ENCODE results near the gene FBXO44.

FBXO44 gene

GRCh38 chr1:11658542-11658941 is 3.9 kb downstream of the FBXO44 start:
- DNase-seq (ENCODE audit: low spot score), result no peak

- no peak for DNase-seq (ENCODE audit: low spot score)
These were observed 5.1 kb downstream of the FBXO44 start for GRCh38 chr1:11659748-11660147.

- DNase-seq (ENCODE audit: low spot score), result no peak
These were observed 6.4 kb downstream of the FBXO44 start for GRCh38 chr1:11661103-11661502.

- peak; percentile 59 for DNase-seq (ENCODE audit: low spot score)
These were observed 9.8 kb downstream of the FBXO44 start for GRCh38 chr1:11664336-11665065.

- no peak for DNase-seq (ENCODE audit: low spot score)
These were observed 13.8 kb downstream of the FBXO44 start for GRCh38 chr1:11668516-11668915.

- DNase-seq (ENCODE audit: low spot score), result no peak
These were observed 16.1 kb downstream of the FBXO44 start for GRCh38 chr1:11670747-11671146.

GRCh38 chr1:11671205-11671543 is 16.5 kb downstream of the FBXO44 start:
- DNase-seq (ENCODE audit: low spot score), result no peak

- no peak for DNase-seq (ENCODE audit: low spot score)
These were observed 17.0 kb downstream of the FBXO44 start for GRCh38 chr1:11671544-11672286.

GRCh38 chr1:11673089-11673769 is 18.6 kb downstream of the FBXO44 start:
- no peak for DNase-seq (ENCODE audit: low spot score)

GRCh38 chr1:11674488-11674887 is 19.8 kb downstream of the FBXO44 start:
- DNase-seq (ENCODE audit: low spot score), result no peak

- no peak for DNase-seq (ENCODE audit: low spot score)
These were observed 20.6 kb downstream of the FBXO44 start for GRCh38 chr1:11675325-11675724.

GRCh38 chr1:11676386-11677103 is 21.9 kb downstream of the FBXO44 start:
- DNase-seq (ENCODE audit: low spot score), result no peak

GRCh38 chr1:11678442-11678841 is 23.8 kb downstream of the FBXO44 start:
- DNase-seq (ENCODE audit: low spot score), result no peak

- peak; percentile 70 for DNase-seq (ENCODE audit: low spot score)
These were observed 25.8 kb downstream of the FBXO44 start for GRCh38 chr1:11680270-11681070.

- DNase-seq (ENCODE audit: low spot score), result peak; percentile 98
These were observed 26.5 kb downstream of the FBXO44 start, which contains the start of gene MAD2L2 for GRCh38 chr1:11681071-11681771. Gene MAD2L2, minus strand, starts transcription at chr1:11681148. Its CDS starts 547 bp downstream, at chr1:11680601.

GRCh38 chr1:11682287-11682771 is 27.7 kb downstream of the FBXO44 start:
- no peak for DNase-seq (ENCODE audit: low spot score)

GRCh38 chr1:11682799-11683198 is 28.1 kb downstream of the FBXO44 start:
- no peak for DNase-seq (ENCODE audit: low spot score)

GRCh38 chr1:11684070-11684469 is 29.4 kb downstream of the FBXO44 start:
- DNase-seq (ENCODE audit: low spot score), result no peak

GRCh38 chr1:11685210-11685752 is 30.6 kb downstream of the FBXO44 start:
- DNase-seq (ENCODE audit: low spot score), result no peak

GRCh38 chr1:11688506-11688905 is 33.8 kb downstream of the FBXO44 start:
- DNase-seq (ENCODE audit: low spot score), result no peak

Measured in AG08396 (cell line).